Inflammatory macrophage treated with lipopolysaccharide for 4 hours (primary cell): ENCODE results near the gene LCP1.

ENCODE experiments used
- DNase-seq: peaks from one replicate; pipeline ENCODE4 v3.0.0-alpha.2; 2020

The LCP1 gene

DNA sequence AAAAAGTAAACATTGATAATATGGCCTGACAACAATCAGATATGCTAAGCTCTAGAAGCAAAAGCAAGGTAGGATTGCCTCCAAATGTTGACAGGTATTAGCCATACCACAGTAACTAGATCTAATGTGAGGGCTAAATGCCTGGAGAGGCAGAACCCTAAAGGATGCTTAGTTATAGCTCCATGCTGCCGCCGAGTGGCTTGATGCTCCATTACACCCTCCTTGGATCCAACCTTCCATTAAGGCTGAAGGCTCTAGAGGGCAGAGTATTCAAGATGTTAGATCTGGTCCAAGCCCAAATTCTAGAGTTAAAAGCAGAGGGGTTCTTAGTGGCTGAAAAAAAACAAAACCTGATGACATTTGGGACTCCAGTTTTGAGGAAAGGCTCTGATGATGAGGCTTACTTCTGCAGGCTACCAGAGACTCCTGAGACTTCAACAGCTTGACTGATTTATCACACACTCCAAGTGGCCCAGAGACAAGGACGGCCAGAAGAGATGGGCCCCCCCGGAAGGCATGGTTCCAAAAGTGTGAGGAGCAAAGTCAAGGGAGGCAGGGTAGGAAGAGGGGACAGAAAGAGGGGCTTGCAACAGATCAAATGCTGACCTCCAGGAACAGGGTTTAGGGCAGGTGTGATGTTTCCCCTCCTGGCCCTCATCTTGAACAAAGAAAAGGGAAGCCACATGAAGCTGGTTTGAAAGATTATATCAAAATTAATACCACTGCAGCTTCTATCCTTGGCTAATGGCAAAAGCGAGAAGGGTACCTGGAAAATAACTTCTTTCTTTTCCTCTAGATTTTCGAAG, 55.2 kb downstream of the LCP1 start:
- peak; percentile 65 for DNase-seq

DNA sequence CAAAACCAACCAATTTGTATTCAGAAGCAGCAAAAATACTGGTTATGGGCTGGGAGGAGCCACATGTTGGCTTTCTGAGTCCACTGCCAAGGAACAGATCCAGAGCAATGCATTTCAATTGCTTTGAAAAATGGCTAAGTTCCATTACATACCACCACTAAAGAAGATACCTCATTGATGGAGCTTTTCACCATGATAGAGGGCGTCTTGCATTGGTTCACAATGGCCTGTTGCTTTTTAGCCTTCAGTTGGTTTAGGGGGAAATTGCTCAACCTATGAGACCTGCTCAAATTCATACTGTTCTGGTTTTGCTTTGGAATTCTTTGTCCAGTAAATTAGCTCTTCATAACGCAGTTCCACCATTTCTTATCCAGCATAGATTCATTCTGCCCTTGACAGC, 55.9 kb downstream of the LCP1 start:
- no peak for DNase-seq

DNA sequence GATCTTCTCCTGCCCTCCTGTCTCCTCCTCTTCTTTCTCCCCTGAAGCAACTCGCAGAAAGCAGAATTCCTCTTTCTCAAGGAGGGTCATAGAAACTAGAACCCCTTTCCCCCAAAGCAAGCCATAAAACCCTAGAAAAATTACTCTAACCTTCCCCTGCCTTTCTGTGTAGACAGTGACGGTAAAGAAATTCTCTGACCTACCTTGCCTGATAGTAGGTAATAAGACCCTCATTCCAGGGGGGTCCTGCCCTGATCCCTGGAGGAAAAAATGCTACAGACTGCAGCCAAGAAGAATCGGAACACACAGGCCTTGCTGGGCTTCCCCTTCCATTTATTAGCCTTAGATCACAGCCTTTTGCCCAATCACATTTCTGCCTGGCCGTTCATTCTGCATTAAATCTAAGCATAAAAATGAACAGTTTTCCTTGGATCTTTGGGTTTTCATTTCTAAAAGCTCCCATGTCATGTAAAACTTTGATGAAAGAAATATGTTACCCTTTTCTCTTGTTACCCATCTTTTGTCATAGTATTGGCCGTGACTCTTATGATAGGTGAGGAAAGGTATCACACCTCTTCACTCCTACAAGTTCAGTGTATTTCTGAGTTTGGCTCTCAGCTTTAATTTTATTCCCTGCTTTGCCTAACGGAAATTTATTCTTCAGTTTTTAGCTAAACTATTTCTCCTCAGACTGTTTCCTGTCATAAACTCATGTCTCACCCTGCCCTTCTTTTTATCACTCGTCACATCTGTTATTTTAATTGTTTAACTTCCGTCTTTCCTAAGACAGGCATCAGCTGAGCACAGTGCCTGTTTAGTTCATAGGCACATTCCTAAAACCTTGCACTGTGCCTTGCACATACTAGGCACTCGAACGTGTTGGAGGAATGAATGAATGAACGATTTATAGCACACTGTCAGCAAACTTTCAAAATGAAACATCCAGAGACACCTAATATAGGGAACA, 56.7 kb downstream of the LCP1 start:
- peak; percentile 36 for DNase-seq

DNA sequence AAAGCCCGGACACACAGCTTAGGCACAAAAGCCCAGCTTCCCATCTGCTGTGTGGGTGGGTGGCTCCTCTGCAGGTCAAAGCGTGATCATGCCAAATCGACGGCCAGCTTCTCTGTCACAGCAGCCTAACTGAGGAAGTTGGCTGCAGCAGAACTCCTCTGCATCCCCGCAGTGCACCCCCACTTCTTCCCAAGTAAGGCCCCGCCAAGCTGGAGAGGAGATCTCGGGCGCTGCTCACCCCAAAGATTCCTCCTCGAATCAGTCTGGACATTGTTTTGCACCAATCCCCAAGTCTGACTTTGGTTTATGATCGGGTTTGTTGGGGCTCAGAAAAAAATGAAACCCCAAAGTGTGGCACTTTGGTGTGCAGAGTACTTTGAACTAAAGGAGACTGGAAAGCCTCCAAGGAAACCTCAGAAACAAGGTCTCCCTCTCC, 57.4 kb downstream of the LCP1 start:
- DNase-seq: peak; percentile 40

DNA sequence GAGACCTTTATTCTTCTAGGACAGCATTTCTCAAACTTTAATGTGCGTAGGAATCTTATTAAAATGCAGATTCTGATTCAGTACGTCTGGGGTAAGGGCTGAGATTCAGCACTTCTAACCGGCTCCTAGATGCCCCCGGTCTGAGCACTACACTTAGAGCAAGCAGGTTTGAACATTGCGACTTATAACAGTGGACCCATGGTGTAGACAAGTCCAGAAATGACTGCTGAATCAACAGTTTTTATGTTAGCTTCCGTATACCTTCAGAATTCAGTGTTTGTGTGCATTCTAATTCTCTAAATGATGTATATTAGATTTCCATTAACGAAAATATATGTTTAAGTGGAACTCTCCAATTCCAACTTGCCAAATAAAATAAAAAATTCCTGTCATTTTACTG, 59.7 kb downstream of the LCP1 start:
- DNase-seq: no peak

DNA sequence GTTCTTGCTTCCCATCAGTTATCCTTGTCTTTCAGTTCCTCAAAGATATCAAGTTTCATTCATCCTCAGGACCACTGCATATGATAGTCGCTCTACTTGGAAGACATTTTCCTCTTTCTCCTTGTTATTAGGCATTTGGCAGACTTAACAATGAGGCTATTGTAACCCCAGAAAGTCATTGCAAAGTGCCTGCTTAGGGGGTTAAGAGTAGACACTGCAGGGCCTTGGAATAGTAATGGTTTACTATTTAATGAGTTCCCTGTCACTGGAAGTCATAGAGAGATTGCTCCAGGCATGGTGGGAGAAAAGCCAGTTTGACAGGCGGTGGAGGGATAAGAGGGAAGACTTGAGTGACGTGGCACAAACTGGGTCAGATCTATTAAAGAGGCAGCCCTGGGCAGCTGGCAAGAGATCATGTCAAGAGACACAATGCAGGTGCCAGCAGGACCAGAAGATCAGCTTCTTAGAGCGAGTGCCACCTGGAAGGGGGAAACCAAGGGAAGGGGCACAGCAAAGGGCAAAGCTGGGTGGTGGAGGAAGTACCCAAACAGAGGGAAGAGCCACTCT, 60.3 kb downstream of the LCP1 start:
- no peak for DNase-seq

DNA sequence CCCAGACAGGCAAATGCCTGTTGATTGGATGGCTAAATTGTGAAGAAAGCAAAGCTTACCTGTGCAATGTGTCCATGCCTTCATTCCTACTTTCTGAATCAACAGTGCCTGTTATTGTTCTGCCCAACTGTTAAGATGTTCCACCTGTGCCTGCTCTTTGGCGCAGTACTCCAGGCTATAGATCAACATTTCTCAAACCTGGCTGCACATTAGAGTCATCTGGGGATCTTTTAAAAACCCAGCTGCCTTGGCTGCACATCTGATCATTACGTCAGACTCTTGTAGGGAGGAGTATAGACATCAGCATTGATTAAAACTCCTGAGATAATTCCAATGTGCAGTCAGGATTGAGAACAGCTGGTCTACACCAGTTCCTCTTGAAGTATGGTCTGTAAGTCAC, 60.9 kb downstream of the LCP1 start:
- DNase-seq: no peak

DNA sequence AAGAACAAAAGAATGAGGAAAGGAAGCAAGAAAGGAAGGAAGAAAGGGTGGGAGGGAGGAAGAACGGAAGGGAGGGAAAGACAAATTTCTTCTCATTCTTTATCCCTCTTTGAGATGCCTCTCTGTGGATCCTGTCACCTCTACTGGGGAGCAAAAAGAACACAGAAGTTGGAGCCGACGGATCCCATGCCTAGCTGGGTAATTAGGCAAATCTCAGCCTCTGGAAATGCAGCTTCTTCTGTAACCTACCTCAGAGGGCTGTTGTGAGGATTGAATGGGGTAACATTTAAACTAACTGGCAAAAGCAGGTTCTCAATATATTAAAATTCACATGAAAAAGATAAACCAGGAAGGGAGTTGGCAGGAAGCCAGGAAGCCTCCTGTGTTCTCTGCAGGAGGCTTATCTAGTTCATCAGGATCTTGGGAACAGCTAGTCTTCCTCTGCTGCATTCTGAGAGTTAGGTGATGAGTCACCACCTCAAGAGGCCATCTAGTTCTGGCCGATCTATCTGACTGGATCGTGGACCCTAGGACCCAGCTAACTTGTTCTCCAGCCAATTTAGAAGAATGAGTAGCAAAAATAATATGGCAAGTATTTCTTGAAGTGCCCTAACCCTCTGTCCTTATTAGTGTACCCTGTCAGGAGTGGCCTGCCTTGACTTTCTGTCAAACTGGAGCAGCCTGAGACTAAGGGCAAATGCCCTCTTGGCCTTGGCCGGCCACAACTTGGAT, 61.9 kb downstream of the LCP1 start:
- DNase-seq: no peak

DNA sequence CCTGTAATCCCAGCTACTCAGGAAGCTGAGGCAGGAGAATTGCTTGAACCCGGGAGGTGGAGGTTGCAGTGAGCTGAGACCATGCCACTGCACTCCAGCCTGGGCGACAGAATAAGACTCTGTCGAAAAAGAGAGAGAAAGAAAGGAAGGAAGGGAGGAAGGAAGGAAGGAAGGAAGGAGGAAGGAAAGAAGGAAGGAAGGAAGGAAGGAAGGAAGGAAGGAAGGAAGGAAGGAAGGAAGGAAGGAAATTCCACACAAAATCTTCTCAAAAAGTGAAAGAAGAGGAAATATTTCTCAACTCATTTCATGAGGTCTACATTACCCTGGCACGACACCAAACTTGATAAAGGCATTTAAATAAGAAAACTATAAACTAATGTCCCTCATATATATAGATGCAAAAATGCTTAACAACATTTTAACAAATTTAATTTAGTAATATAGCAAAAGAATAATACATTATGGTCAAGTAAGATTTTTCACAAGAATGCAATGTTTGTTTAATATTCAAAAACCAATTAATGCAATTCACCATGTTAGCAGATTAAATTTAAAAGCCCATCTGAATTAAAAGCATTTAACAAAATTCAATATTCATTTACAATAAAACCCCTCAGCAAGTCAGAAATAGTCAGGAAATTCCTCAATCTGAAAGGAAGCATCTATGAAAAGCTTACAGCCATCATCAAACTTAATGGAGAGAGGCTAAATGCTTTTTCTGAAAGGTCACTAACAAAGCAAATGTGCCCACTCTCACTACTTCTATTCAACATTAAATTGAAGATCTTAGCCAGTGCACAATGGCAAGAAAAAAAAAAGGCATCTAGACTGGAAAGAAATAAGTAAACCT, 65.1 kb downstream of the LCP1 start:
- DNase-seq: no peak

DNA sequence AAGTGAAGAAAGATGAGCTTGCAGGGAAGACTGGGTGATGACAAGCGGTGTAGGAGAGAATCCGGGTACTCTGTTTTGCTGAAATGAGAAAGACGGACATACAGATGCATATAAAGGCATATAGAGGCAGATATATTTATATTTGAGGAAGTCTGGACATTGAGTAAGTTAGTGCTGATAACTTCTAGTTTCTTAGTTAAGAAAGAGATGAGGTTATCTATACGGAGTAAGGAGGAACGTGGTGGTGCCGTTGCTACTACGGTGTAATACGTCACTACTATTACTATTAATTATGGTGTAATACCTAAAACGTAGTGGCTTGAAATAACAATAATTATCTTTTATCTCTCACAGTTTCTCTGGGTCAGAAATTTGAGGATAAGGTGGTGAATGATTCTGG, 67.4 kb downstream of the LCP1 start:
- peak; percentile 91 for DNase-seq

DNA sequence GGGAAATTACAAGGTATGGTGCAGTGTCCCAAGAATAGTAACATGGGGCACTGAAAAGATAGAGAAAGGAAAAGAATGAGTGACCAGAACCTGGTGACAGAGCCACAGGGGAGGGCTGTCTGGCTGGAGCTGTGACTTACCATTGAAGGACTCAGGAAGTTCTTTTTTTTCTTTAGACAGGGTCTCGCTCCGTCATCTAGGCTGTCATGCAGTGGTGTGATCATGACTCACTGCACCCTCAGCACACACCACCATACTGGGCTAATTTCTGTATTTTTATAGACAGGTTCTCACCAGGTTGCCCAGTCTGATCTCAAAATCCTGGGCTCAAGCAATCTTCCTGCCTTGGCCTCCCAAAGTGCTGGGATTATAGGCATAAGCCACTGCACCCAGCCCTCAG, 68.4 kb downstream of the LCP1 start:
- DNase-seq: peak; percentile 94

DNA sequence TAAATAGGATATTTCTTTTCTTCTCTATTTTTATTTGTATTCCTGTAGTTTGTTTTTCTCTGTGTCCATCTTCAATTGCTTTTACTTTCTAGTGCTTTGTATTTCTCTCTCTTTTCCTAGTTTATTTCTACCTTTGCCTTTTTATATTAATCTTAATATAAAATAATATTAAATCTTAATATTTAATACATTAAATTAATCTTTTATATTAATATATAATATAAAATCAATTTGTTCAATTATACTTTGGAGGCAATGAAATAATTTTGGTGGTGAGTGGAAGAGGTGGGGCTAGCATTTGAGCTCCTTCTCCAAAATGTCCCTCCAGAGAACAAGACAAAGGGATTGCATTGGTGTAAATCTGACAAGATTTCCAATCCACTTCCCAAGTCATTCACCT, 70.8 kb downstream of the LCP1 start:
- DNase-seq: no peak

DNA sequence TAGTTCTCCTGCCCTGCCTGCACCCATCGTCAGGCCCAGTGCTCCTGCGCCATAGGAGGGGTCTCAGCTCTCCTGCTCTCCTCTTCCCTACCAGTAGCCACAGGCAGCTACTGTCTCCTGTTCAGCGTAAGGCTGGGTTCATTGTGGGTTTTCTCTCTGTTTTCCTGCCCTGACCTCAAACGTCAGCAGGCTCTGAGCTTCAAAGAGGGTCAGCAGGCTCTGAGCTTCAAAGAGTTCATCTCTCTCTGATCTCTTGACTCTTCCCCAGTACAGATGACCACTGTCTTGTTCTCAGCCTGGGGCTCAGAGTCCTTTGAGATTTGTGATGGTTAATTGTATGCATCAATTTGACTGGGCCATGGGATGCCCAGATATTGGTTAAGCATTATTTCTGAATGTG, 72.5 kb downstream of the LCP1 start:
- DNase-seq: no peak

DNA sequence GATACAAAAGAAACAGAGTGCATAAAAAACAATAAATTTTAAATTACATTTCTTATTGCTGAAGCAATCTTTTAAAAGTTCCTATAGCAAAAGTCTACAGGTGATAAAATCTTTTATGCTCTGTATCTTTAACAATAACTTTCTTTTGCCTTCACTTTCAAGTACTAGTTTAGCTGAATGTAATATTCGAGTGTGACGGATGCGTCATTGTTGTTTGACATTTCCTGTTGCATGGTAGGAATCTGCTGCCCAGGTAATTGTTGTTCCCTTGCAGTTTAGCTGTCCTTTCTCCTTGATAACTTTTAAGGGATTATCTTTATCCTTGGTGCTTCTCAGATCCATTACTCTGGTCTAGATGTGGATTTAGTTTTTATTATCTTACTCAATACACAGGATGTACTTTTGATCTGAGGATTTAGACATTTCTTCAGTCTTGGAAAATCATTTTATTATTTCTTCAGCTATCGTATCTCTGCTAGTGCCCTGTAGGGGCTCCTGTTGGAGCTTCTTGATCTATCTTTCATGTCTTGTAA, 75.1 kb downstream of the LCP1 start:
- peak; percentile 43 for DNase-seq

DNA sequence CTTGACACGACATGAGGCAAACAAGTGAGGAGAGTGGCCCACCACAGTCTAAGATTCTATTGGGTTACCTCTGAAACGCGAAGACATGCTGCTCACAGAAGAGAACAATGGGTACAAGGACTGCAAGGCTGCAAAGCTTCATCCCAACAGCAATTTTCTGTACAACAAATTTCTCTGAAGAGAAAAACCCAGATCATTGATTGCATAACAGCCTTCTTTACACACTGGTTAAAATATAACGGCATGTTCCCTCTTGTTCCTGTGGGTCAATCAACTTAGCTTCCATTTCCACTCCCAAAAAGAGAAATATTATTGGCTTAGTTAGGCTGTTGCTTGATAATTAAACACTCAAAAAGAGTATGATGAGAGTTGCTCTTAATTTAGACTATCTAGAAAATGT, 77.1 kb downstream of the LCP1 start, which contains the start of gene CPB2:
Gene CPB2, minus strand, starts transcription at position 166 of the 400 bp plus-strand sequence. Its CDS starts 24 bp downstream, at position 142.
- no peak for DNase-seq

DNA sequence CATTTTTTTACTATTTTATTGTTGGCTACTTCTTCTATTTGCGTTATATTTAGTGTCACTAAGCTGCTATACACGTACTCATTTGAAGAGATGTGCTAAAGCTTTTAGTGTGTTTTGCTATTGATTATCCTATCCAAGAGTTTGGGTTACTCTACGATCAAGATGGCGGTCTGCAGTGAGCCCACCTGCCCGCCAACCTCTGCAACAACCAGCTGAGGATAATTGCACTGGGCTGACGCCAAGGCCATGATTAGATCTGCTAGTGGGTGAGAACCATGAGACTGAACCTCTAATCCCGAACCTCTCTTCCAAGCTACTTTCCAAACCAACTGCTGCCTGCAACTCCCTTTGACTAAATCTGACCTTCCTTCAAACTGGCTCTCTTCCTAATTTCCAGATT, 78.9 kb downstream of the LCP1 start:
- no peak for DNase-seq

DNA sequence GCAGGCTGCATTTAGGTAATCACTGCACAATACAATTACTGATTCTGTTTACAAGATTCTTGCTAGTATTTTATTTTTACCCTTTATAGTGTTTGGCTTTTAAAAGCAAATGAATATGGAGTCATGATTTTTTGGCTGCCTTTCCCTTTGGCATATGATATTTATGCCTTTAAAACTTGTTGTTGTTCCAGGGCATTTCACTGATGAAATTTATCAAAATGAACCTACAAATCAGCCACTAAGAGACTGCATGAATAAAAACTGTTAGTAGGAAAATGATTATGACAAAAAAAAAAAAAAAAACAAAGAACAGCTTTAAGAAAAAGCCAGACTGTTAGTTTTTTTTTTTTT, 79.7 kb downstream of the LCP1 start:
- no peak for DNase-seq

DNA sequence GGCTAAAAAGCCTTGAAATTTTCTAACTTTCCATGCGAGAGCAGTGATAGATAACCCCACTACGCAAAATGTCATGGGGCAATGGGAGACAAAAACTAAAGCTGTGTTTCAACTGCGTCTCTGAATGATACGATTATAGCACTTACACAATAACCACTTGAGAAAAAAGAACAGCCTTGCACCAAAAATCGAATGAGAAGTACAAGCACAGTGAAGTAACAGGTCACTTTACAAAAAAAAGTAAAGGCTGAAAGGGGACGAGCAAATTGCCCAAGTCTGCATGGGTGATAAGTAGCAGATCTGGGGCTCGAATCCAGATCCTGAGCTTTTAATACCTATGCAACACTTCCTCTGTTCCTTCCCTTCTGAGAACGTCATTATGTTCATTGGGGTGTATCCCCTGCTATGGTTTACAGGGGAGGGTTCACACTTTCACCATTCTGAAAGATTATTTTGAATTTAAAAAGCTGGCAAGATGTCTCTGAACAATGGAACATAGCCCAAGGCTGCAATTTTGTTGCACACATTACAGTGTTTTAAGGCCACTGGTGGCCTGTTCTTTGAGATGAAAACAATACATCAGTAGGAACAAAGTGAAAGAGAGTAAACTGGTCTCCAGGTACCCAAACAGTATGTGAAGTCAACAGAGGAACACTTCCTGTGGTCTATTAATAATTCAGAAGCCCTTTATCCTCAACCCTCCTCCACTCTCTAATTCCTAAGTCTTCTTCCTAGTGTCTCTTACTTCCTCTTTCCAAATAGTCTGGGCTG, 80.3 kb downstream of the LCP1 start:
- DNase-seq: peak; percentile 59

DNA sequence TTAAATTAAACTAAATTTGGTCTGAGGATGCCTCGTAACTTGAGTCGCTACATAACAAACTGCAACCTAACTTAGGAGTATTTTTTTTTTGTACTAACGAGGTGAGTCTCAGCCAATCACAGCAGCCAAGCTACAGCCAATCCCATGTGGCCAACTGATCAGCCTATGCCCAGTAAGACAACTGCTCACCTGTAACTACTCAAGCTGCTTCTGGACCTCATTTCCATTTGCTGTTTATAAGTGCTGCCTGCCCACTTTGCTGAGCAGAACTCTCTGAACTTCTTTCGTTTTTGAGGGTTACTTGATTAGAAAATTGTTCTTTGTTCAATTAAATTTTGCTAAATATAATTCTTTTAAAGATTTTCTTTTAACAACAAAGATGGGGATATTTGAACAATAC, 81.0 kb downstream of the LCP1 start:
- DNase-seq: no peak

DNA sequence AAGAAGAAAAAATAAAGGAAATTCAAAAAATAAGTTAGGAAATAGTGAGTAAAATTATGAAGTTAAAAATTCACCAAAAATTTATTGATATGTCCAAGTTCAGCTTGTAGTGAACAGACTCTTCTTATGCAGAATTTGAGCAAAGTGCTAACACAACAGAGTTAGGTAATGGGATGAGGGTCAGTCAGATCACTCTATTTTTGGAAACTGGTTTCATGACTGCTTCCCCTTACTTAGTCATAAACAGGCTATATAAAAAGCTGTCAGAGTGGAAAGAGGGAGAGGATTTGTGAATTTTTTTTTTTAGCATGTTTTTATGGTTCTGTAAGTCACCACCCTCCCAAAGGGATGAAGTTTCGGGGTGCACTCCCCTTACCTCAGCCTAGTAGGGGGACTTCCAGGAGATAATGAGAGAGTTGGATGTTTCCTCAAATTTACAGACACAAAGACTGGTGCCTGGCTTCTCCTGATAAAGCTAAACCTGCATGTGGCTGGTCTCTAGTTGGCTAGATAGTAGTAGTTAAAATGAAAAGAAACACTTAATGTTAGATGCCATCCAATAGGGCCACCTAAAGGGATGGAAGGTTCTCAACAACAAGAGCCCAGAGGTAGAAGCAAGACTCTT, 81.7 kb downstream of the LCP1 start:
- DNase-seq: peak; percentile 84
